Limb (tissue), 2 donors: Measurements from ENCODE around the gene TXNRD2.

ENCODE experiments used
- DNase-seq, 2 donors: peaks; one replicate each; pipeline ENCODE4 v3.0.0-alpha.2; 2016; ENCODE audit errors: extremely low spot score in 2 of 2

TXNRD2 gene

GRCh38 chr22:19866665-19867009 is 75.0 kb downstream of the TXNRD2 start:
- no peak for DNase-seq

- no peak for DNase-seq
These were observed 76.3 kb downstream of the TXNRD2 start for GRCh38 chr22:19865141-19865829.

GRCh38 chr22:19864538-19865106 is 77.0 kb downstream of the TXNRD2 start:
- no peak for DNase-seq

- no peak for DNase-seq
These were observed 78.0 kb downstream of the TXNRD2 start for GRCh38 chr22:19863571-19863970.

GRCh38 chr22:19862619-19863246 is 78.9 kb downstream of the TXNRD2 start:
- DNase-seq, result no peak

GRCh38 chr22:19859861-19860510 is 81.6 kb downstream of the TXNRD2 start:
- DNase-seq, result no peak

GRCh38 chr22:19857382-19857781 is 84.2 kb downstream of the TXNRD2 start:
- DNase-seq, result no peak

GRCh38 chr22:19855504-19856409 is 85.9 kb downstream of the TXNRD2 start:
- peak in 1 of 2 donors; percentile 42 for DNase-seq

GRCh38 chr22:19854778-19855503 is 86.7 kb downstream of the TXNRD2 start, which contains the start of the genes GNB1L and RTL10:
Gene GNB1L (minus strand): TSS chr22:19854874. CDS start chr22:19821355, 33,519 bp downstream.
Gene RTL10 (minus strand): TSS chr22:19854874. CDS start chr22:19852261, 2,613 bp downstream.
- DNase-seq, result peak; percentile 98 to 99

GRCh38 chr22:19853879-19854777 is 87.5 kb downstream of the TXNRD2 start:
- DNase-seq, result peak in 1 of 2 donors; percentile 32

GRCh38 chr22:19853058-19853878 is 88.3 kb downstream of the TXNRD2 start:
- DNase-seq, result peak in 1 of 2 donors; percentile 28

GRCh38 chr22:19852177-19852781 is 89.3 kb downstream of the TXNRD2 start:
- no peak for DNase-seq

GRCh38 chr22:19851291-19852176 is 90.1 kb downstream of the TXNRD2 start:
- no peak for DNase-seq

GRCh38 chr22:19850763-19851109 is 90.9 kb downstream of the TXNRD2 start:
- DNase-seq, result no peak

GRCh38 chr22:19849835-19850762 is 91.5 kb downstream of the TXNRD2 start:
- DNase-seq, result peak in 1 of 2 donors; percentile 29
